IPS DF 19.7 (cell line): ENCODE measurements around the gene SPDYE3.
"Not testable (repeated sequence)": the region's sequence is repeated elsewhere in the genome, so short reads cannot be mapped to it uniquely, and the experiment has no call there.

ENCODE experiments used
- DNase-seq: peaks from one replicate; pipeline ENCODE4 v3.0.0-alpha.2; 2013; ENCODE audit warnings: low read depth, low spot score

The SPDYE3 gene, protein sequence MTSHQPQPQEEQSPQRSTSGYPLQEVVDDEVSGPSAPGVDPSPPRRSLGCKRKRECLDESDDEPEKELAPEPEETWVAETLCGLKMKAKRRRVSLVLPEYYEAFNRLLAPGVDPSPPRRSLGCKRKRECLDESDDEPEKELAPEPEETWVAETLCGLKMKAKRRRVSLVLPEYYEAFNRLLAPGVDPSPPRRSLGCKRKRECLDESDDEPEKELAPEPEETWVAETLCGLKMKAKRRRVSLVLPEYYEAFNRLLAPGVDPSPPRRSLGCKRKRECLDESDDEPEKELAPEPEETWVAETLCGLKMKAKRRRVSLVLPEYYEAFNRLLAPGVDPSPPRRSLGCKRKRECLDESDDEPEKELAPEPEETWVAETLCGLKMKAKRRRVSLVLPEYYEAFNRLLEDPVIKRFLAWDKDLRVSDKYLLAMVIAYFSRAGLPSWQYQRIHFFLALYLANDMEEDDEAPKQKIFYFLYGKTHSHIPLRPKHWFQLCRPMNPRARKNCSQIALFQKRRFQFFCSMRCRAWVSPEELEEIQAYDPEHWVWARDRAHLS

GRCh38 chr7:100307402-100307801 is at the start of gene SPDYE3:
Gene SPDYE3 (plus strand): TSS chr7:100307702. CDS start chr7:100307886, 184 bp downstream.
- DNase-seq = not testable (repeated sequence)

GRCh38 chr7:100259984-100260383 is 47.5 kb upstream of the SPDYE3 start:
- DNase-seq = not testable (repeated sequence)

DNA sequence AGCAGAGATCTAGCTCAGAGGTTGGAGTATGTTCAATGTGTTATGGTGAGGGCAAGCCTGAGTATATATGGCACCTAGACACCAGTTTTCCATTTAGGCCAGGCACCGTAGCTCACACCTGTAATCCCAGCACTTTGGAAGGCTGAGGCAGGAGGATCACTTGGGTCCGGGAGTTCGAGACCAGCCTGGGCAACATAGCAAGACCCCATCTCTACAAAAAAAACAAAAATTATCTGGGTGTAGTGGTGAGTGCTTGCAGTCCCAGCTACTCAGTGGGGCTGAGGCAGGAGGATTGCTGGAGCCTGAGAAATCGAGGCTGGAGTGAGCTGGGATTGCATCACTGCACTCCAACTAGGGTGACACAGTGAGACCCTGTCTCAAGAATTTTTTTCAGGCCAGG is 44.6 kb upstream of the SPDYE3 start:
- not testable (repeated sequence) for DNase-seq

GRCh38 chr7:100264223-100264622 is 43.3 kb upstream of the SPDYE3 start:
- DNase-seq = not testable (repeated sequence)

GRCh38 chr7:100264669-100265165 is 42.8 kb upstream of the SPDYE3 start:
- not testable (repeated sequence) for DNase-seq

- DNase-seq = not testable (repeated sequence)
Observed at GRCh38 chr7:100265851-100266250, 41.7 kb upstream of the SPDYE3 start.

DNA sequence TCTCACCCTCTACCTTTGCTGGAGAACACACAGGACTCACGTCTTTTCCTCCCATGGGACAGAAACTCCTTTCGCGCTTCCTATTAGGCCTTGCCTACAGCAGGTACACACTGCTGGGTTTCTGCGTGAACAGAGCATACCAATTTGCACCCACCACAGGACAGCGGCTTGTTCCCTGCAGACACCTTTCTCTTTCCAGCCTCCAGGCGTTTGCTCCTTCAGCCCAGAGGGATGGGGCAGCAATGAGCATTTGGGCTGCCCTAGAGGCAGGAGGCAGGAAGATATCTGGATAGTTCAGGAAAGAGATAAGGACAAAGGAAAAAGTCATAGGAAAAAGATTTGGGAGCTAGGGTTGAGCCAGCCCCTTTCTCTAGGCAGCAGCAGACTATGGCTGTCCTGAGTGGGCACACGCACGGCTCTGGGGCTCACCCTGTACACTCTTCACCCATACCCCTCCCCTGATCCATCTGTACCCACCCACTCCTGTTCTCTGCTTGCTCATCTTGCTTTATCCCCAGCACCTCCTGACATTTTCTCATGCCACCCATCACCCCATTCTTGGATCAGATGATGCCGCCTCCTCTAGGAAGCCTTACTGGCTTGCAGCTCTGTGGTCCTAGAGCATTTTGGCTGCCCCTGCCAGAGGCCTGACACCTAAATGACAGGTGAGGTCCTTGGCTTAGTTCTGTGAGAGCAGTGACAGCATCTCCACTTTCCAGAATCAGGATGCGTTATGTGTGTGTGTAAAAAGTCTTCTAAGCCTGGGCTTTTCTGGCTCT is 40.7 kb upstream of the SPDYE3 start:
- no peak for DNase-seq

DNA sequence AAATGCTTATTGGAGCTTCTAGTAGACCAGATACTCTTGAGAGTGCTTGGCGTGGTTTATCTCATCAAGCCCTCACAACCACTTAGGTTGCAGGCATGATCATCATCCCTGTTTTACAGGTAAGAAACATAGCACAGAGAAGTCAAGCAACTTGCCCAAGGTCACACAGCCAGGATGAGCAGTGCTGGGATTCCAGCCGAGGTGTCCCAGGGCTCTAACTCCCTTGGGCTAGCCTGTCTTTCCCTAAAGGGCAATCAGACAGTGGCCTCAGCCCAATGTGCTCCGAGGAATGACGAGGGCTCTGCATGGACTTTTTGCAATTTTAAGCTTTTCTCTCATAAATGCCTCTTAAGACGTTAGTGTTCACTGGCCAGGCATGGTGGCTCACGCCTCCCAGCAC is 39.9 kb upstream of the SPDYE3 start:
- DNase-seq = no peak

DNA sequence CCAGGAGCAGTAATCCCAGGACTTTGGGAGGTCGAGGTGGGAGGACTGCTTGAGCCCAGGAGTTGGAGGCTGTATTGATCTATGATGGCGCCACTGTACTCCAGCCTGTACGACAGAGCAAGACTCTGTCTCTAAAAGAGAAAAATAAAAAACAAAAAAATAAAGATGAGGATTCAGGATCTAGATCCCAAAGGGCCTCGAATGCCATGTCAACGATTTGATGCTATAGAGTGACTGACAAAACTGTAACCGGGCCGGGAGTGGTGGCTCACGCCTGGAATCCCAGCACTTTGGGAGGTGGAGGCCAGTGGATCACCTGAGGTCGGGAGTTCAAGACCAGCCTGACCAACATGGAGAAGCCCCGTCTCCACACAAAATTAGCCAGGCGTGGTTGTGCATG is 38.6 kb upstream of the SPDYE3 start:
- DNase-seq = not testable (repeated sequence)

DNA sequence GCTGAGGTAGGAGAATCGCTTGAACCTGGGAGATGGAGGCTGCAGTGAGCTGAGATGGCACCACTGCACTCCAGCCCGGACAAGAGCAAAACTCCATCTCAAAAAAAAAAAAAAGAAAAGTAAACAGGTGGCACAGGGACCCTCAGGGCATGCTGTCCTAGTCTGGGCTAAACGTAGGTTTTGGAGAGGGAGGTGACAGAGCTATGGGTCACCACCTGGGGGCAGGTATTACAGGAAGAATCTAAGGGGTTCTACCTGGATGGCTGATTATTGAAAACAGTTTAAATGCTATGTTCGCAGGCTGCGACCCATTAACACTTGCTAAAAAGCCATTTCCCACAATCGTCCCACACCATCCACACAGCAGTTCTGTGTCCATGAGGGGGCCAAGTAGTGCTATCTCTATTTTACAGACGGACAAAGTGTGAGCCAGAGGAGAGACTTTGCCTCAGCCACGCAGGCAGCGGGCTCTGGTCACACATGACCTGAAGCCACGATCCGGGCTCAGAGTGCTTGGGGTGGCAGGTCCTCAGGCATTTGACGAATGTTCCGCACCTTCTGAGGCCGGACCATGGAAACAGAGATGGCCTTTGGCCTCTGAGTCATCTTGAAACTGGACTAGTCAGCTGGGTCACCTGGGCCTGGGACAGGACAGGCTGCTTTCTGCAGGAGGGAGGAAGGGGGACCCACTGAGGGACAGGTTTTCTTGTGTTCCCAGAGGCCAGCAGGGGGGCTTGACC is 38.0 kb upstream of the SPDYE3 start:
- DNase-seq = not testable (repeated sequence)

DNA sequence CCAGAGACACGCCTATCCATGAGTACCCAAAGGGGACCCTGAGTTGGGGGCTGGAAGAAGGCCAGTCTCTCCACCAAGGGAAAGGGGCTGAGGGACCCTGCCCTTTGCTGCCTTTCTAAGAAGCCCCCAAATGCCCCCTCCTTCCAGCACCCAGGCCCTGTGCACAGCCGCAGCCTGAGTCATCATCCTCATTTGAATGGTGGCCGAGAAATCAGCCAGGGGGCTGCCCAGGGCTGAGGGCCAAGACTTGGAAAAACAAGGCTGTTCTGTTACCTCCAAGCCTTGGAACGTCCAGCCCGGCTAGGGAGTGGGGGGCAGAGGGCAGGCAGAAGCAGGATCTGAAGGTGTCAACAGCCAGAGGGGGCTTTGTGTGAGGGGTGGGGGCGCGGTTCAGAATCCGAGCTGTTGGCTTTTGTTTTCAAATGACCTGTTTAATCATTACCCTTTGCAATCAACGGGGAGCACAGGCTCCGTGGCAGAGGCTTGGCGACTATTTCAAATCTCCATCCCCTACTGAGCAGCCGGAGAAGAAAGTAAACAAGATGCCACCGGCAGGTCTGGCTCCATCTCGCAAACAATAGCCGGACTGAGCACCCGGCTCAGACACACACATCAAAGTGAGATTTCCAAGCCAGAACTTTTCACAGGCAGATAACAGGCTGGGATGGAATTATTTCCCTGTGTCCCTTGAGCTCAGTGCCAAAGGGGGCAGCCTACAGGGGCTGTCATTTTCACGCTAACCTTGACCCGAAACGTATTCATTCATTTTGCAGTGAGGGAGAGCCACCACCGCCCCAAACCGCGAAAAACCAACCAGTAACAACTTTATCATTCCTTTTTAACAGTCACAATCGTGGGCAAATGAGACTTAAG is 37.2 kb upstream of the SPDYE3 start:
- DNase-seq = not testable (repeated sequence)

DNA sequence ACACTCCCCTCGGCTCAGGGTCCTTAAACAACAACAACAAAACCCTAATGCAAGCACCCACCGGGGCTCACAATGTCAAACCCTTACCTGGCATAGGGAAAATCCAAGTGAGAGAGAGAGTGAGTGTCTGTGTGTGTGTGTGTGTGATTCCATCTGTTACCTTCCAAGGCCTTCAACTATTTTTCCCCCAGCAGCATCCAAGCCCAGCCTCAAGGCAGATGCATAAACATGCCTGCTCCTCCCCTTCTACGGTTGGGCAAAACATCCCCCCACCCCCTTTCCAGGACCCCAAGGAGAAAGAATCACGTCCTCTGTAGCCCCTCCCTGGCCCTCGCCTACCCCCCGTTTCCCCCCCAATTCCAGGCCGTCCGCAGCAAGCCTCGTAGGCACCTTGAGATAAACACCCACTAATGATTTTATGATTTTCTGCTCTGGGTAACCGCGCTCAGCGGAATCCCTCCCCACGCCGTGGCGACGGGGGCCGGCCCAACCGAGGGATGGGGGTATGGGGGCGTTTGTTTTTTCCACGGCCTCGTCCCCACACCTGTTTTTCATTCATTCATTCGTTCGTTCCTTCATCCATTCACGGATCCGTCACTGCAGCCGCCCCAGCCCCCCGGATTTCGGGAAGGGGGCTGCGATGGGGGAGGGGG is 36.4 kb upstream of the SPDYE3 start:
- DNase-seq = not testable (repeated sequence)

GRCh38 chr7:100271716-100272537 is 35.6 kb upstream of the SPDYE3 start:
- peak; percentile 73 for DNase-seq

GRCh38 chr7:100272538-100272902 is 35.0 kb upstream of the SPDYE3 start:
- not testable (repeated sequence) for DNase-seq

DNA sequence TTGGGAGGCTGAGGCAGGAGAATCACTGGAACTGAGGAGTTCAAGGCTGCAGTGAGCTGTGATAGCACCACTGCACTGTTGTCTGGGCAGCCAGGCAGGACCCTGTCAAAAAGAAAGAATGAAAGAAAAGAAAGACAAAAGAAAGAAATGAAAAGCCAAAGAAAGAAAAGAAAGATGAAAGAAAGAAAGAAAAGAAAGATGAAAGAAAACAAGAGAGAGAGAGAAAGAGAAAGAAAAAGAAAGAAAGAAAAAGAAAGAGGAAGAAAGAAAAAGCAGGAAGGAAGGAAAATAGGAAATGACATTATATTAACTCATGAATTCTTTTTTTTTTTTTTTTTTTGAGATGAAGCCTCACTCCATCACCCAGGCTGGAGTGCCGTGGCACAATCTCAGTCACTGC is 32.4 kb upstream of the SPDYE3 start:
- DNase-seq = no peak

DNA sequence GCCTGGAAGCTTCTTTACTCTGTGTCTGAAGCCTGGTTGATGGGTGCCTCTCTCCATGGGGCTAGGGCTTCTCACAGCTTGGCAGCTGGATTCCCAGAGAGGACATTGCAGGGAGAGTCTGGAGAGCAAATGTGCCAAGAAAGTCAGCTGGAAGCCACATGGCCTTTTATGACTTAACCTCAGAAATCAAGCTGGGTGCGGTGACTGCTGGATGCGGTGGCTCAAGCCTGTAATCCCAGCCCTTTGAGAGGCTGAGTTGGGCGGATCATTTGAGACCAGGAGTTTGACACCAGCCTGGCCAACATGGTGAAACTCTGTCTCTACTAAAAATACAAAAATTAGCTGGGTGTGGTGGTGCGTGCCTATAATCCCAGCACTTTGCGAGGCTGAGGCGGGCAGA is 31.4 kb upstream of the SPDYE3 start:
- not testable (repeated sequence) for DNase-seq

GRCh38 chr7:100282069-100282608 is 25.4 kb upstream of the SPDYE3 start:
- DNase-seq = not testable (repeated sequence)

DNA sequence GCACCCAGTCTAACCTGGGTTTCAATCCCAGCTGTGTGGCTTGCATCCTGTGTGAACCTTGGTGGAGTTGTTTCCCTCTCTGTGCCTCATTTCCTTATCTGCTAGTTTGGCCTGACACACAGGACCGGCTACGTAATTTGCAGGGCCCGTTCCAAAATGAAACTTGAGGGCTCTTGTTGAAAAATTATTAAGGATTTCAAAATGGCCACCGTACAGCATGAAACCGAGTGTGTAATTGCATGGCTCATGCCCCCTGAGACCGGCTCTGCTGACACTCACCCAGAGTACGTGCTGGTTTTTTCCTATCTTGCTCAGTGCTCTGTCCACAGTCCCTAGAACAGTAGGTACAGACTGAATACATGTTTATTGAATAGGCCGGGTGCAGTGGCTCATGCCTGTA is 24.4 kb upstream of the SPDYE3 start:
- not testable (repeated sequence) for DNase-seq
